Activated T-cell treated with anti-CD3 and anti-CD28 coated beads for 24 hours (primary cell): ENCODE results near the gene DDX24.

ENCODE experiments used
- DNase-seq: peaks from one replicate; pipeline ENCODE4 v3.0.0-alpha.2; 2020; ENCODE audit warnings: low read depth

DDX24 gene

DNA sequence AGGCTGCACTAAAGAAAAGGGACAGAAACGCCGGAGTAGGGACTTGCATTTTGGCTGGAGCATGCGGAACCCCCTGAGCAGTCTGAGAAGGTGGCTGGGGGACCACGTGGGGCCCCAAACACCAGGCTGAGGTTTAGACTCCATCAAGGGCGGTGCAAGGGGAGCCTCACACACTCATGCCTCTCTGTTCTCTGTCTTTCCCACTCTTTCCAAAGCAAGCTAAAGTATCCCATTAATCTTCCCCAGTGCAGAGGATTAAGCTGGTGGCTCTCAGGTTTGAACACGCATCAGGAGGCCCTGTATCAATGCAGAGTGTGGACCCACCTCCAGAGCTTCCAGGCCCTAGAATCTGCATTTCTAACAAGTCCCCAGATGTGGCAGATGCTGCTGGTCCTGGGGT, 70.4 kb downstream of the DDX24 start:
- DNase-seq: no peak

DNA sequence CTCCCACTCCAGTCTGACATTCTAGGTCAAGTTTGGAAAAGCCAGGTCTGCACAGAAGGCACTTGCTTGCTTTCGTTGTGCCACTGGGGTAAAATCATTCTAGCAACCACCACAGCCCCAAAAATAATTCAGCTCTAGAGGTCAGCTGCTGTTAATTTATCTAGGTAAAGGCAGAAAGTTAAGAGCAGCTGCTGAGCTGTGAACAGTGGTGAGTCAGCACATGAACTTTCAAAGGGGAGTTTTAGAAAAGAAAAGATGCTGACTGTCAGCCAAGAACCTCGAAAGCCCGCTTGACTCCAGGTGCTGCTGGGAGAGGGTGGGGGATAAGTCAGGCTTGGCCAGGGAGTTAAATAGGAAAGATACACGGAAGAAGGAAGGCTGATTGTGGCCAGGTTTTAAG, 71.2 kb downstream of the DDX24 start:
- no peak for DNase-seq

- no peak for DNase-seq
Observed at GRCh38 chr14:94008234-94008633, 72.8 kb downstream of the DDX24 start.

DNA sequence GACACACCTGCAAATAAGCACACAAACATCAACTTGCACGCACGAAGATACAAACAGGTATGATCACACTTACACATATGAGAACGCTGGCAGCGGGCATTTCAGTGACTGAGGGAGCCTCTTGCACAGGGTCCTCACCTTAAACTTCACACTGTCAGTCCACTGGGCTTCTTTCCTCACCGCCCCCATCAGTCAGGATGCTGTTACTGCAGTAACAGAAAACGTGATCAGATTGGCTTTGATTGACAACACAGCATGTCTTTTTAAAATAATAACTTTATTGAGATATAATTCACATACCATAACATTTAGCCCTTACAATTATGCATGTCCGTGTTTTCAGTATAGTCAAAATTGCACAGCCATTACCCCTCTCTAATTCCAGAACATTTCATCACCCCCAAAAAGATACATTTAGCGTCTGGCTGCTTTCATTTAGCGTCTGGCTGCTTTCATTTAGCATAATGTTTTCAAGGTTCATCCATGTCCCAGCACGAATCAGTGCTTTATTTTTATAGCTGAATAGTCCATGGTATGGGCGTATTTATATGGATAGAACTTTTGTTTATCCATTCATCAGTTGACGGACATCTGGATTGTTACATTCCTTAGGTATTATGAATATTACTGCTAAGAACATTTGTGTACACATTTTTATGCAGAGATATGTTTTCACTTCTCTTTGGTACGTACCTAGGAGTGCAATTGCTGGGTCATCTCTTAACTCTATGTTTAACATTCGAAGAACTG, 75.5 kb downstream of the DDX24 start:
- no peak for DNase-seq

DNA sequence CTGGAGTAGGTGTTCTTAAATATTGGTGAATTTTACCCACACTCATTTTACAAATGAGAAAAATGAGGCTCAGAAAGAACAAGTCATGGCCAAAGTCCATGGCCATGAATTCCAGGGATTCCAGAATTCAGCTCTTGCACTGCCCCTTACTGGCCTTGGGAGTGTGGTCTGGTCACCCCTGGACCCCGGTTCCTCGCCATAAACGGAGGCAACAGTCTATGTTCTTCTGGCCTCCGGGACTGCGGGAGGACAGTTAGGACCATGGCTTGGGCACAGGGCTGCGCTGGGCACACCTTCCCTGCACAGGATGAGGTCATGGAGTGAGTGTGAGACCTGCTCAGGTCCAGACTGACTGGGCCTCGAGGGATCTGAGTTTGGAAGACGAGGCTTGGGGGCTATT, 77.0 kb downstream of the DDX24 start:
- no peak for DNase-seq

- DNase-seq: no peak
Observed at GRCh38 chr14:94003397-94003796, 77.6 kb downstream of the DDX24 start.

DNA sequence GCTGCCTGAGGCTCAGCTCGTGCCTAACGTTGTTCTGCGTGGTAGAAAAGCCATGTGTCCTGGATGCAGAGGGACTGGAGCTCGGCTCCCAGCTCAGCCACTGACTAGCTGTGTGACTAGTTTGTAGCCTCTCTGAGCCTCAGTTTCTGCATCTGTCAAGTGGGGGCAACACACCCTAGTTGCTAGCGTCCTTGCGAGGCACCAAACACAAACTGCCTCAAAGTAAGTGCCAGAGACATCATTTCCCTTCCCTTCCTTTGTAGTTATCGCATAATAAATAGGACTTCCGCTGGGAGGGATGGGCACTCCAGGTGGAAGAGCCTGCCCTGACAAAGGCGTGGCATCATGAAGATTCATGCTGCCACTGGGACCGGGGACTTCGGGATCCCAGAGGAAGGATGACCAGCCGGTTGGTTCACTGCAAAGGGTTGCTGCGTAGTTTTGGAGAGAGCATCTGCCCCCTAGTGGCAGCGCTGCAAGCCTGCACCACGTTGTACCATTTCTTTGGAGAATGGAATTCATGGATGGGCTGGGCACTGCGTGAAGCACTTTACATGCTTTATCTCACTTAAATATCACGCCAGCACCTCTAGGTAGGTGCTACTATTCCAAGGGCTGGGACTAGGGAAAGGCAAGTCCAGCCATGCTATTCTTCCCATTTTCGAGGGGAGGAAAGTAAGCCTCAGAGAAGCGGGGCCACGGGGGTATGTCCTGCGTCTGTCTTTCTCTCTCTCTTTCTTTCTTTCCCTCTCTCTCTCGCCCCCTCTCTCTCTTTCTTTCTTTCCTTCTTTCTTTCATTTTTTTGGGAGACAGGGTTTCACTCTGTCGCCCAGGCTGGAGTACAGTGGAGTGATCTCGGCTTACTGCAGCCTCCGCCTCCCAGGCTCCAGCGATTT, 79.3 kb downstream of the DDX24 start:
- peak; percentile 58 for DNase-seq

GRCh38 chr14:94001016-94001415, 80.0 kb downstream of the DDX24 start:
- no peak for DNase-seq

GRCh38 chr14:94000267-94000666, 80.7 kb downstream of the DDX24 start:
- no peak for DNase-seq

- no peak for DNase-seq
Observed at GRCh38 chr14:93999573-93999972, 81.4 kb downstream of the DDX24 start.

DNA sequence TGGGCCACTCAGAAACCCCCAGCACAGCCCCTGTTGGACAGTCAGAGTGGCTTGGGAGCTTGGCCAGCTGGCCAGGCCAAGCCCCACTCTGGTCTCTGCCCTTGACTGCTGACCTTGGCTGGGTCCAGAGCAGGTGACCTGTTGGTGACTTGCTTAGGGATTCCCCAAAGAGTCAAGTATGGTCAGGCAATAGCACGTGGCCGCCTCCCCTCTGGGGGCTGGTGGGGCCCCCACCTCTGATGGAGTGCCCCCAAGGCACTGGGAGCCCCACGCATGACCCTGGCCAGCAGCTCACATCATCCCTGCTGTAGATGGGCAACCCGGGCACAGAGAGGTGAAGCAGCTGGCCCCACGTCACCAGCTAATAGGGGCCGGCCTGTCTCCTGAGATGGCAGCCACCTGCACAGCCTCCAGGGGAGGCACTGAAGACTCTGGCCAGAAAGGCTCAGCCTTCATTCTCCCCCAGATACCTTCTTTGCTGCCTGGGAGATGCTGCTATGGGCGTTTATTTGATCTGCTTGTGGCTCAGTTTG, 82.1 kb downstream of the DDX24 start:
- DNase-seq: no peak
